SU-DHL-6 (cell line): ENCODE data around the gene RPS26.

Source experiments
- H2AFZ ChIP-seq: fragments of 200-600 bp; sonication (generic); 2 replicates; pipeline ENCODE4 v1.6.1; 2014; ENCODE audit warnings: low read depth, mild to moderate bottlenecking, moderate library complexity, mixed read lengths, antibody characterized with exemption, low read length; ENCODE audit not compliant: severe bottlenecking
- H3F3A ChIP-seq: fragments of 200-600 bp; shearing (Covaris generic); 2 replicates; pipeline ENCODE4 v1.6.0; 2016; ENCODE audit warnings: antibody characterized with exemption, mild to moderate bottlenecking; ENCODE audit not compliant: insufficient read depth
- H3K27ac ChIP-seq: fragments of 200-600 bp; sonication (generic); 2 replicates; pipeline ENCODE4 v1.5.1; 2016; ENCODE audit warnings: low read depth, mild to moderate bottlenecking, low read length, moderate library complexity, mixed read lengths
- H3K27me3 ChIP-seq: fragments of 200-600 bp; sonication (generic), shearing (Covaris generic); 2 replicates; pipeline ENCODE4 v1.6.0; 2014; ENCODE audit warnings: mild to moderate bottlenecking, low read length
- H3K36me3 ChIP-seq: fragments of 200-600 bp; sonication (generic); 2 replicates; pipeline ENCODE4 v1.6.1; 2014; ENCODE audit warnings: mild to moderate bottlenecking, low read length, mixed read lengths
- H3K4me2 ChIP-seq: fragments of 300-600, 200-600 bp; shearing (Covaris generic), sonication (generic); 2 replicates; pipeline ENCODE4 v1.6.0; 2014; ENCODE audit warnings: low read length, low read depth, mild to moderate bottlenecking; ENCODE audit not compliant: poor library complexity, severe bottlenecking
- H3K4me3 ChIP-seq: fragments of 200-600 bp; sonication (generic); 2 replicates; pipeline ENCODE4 v1.5.1; 2014; ENCODE audit warnings: antibody characterized with exemption, low read length, mild to moderate bottlenecking, mixed read lengths; ENCODE audit not compliant: insufficient read depth, poor library complexity, severe bottlenecking
- H3K79me2 ChIP-seq: fragments of 200-600 bp; sonication (generic); 2 replicates; pipeline ENCODE4 v1.6.1; 2014; ENCODE audit warnings: mild to moderate bottlenecking, low read length, moderate library complexity; ENCODE audit not compliant: insufficient read depth
- H3K9ac ChIP-seq: fragments of 200-600 bp; sonication (generic); 2 replicates; pipeline ENCODE4 v1.7.0; 2014; ENCODE audit warnings: mild to moderate bottlenecking, low read length
- H3K9me2 ChIP-seq: fragments of 200-600 bp; sonication (generic); replicated peaks from 2 replicates; pipeline ENCODE4 v1.6.1; 2014; ENCODE audit warnings: low read length; ENCODE audit not compliant: insufficient read depth
- H3K9me3 ChIP-seq: fragments of 200-600 bp; sonication (generic); 2 replicates; pipeline ENCODE4 v1.6.1; 2014; ENCODE audit warnings: low read length, mixed read lengths; ENCODE audit not compliant: insufficient read depth
- H4K20me1 ChIP-seq: fragments of 200-600 bp; sonication (generic); 2 replicates; pipeline ENCODE4 v1.6.1; 2014; ENCODE audit warnings: low read depth, mild to moderate bottlenecking, antibody characterized with exemption, low read length, moderate library complexity, mixed read lengths
- EZH2phosphoT487 ChIP-seq: fragments of 200-600 bp; sonication (generic), shearing (Covaris generic); conservative IDR thresholded peaks from 2 replicates; pipeline ENCODE4 v1.6.1; 2018; ENCODE audit warnings: mild to moderate bottlenecking, antibody characterized with exemption, low read length, moderate library complexity, mixed read lengths
- TF ChIP-seq, protein P1 (sequence below): fragments of 200-600 bp; sonication (generic); IDR thresholded peaks from one replicate; pipeline ENCODE4 v1.5.1; 2017; ENCODE audit warnings: antibody characterized with exemption, mild to moderate bottlenecking, low read length, moderate library complexity; ENCODE audit not compliant: insufficient read depth, poor library complexity, severe bottlenecking

Gene RPS26

DNA sequence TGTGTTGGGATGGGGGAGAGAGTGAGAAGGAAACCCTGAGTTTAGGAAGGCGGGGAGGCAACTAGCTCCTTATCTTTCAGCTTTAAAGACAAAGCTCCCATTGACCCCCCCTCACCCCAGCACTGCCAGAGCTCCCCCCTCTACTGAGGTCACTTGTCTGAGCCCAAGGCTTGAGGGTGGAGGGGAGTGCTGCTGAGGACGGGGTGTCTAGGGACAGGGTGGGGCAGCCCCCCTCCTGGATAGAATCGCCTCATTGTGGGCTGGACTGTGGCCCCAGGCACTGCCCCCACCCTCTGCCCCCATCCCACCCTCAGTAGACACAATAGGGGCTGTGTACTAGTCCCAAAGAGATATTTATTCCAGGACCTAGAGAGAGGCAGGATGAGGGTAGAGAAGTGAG is 41.2 kb downstream of the RPS26 start:
- Histone ChIP-seq H3K9me2 (no peaks in the 10 kb centered on the region), H3F3A (no peaks in the 10 kb centered on the region), H3K27ac (no peak overlapping the region), H3K4me2 (no peak overlapping the region), H3K9ac (no peak overlapping the region), H3K9me3 (no peaks in the 10 kb centered on the region), H3K36me3 (no peaks in the 10 kb centered on the region), H3K4me3 (no peak overlapping the region), H2AFZ (no peak overlapping the region), H3K79me2 (no peaks in the 10 kb centered on the region), H4K20me1 (no peaks in the 10 kb centered on the region), H3K27me3 (no peaks in the 10 kb centered on the region)
- no peak for TF ChIP-seq EZH2phosphoT487

DNA sequence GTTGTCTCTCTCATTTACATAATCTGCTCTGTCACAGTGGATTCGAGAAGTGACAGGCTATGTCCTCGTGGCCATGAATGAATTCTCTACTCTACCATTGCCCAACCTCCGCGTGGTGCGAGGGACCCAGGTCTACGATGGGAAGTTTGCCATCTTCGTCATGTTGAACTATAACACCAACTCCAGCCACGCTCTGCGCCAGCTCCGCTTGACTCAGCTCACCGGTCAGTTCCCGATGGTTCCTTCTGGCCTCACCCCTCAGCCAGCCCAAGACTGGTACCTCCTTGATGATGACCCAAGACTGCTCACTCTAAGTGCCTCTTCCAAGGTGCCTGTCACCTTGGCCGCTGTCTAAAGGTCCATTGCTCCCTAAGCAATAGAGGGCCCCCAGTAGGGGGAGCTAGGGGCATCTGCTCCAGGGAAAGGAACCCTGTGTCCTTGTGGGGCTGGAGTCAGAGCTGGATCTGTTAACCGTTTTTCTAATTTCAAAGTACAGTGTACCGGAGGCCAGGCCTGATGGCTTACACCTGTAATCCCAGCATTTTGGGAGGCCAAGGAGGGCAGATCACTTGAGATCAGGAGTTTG is 43.3 kb downstream of the RPS26 start:
- H3K4me2 ChIP-seq: no peak overlapping the region
- H3K9me2 ChIP-seq: no peaks in the 10 kb centered on the region

DNA sequence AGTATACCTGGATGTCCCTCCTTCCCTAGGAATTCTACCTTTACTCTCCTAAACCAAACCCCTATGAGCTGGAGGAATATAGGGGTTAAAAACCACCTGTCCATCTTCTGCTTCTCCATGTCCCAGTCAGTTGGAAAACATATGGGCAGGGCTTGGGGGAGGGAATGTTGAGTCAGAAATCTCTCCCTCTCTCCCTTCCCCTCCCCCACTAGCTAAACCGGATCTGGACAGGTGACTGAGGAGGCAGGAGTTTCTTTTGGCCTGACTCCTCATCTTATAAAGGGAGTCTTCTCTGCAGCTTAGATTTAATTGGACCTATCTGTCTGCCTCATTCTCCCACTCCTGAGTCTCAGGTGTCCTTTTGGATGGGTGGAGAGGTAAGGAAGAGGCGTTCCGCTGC is 44.4 kb downstream of the RPS26 start:
- Histone ChIP-seq H3K27ac (no peak overlapping the region), H3K27me3 (no peaks in the 10 kb centered on the region), H3K9ac (no peak overlapping the region), H3K79me2 (no peaks in the 10 kb centered on the region), H3K4me3 (no peak overlapping the region), H3K4me2 (no peak overlapping the region), H3F3A (0 out of 2 replicates have a peak, but pooled peaks cover 2% of the 10 kb centered on the region), H3K9me2 (no peaks in the 10 kb centered on the region), H3K9me3 (no peaks in the 10 kb centered on the region), H3K36me3 (no peaks in the 10 kb centered on the region), H2AFZ (no peak overlapping the region), H4K20me1 (no peaks in the 10 kb centered on the region)
- TF ChIP-seq EZH2phosphoT487: no peak
- TF ChIP-seq, protein P1, sequence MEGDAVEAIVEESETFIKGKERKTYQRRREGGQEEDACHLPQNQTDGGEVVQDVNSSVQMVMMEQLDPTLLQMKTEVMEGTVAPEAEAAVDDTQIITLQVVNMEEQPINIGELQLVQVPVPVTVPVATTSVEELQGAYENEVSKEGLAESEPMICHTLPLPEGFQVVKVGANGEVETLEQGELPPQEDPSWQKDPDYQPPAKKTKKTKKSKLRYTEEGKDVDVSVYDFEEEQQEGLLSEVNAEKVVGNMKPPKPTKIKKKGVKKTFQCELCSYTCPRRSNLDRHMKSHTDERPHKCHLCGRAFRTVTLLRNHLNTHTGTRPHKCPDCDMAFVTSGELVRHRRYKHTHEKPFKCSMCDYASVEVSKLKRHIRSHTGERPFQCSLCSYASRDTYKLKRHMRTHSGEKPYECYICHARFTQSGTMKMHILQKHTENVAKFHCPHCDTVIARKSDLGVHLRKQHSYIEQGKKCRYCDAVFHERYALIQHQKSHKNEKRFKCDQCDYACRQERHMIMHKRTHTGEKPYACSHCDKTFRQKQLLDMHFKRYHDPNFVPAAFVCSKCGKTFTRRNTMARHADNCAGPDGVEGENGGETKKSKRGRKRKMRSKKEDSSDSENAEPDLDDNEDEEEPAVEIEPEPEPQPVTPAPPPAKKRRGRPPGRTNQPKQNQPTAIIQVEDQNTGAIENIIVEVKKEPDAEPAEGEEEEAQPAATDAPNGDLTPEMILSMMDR: no peak

More for the DNA sequence above, 43.3 kb downstream of the RPS26 start:
- Histone ChIP-seq H2AFZ (no peak overlapping the region), H3K4me3 (no peak overlapping the region), H4K20me1 (no peaks in the 10 kb centered on the region), H3F3A (no peaks in the 10 kb centered on the region), H3K79me2 (no peaks in the 10 kb centered on the region), H3K36me3 (no peaks in the 10 kb centered on the region), H3K27ac (no peak overlapping the region), H3K9me3 (no peaks in the 10 kb centered on the region), H3K27me3 (no peaks in the 10 kb centered on the region), H3K9ac (no peak overlapping the region)
- TF ChIP-seq EZH2phosphoT487: no peak
- TF ChIP-seq, protein P1: peak; percentile 47

DNA sequence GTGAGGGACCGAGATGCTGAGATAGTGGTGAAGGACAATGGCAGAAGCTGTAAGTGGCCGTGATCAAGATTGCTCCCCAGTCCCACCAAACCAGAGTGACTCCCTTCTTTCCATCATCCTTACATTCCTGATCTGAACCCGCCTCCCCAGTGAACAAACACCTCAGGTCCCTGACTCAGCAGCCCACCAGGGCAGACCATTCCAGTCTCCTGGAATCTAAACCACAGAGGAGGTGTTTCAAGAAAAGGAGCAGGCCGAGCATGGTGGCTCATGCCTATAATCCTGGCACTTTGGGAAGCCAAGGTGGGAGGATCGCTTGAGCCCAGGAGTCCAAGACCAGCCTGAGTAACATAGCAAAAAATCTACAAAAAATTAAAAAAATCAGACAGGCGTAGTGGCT is 44.9 kb downstream of the RPS26 start:
- H3K9ac ChIP-seq: no peak overlapping the region
- no peaks in the 10 kb centered on the region for H3K36me3 ChIP-seq
- H2AFZ ChIP-seq: no peak overlapping the region
- H3K9me3 ChIP-seq: no peaks in the 10 kb centered on the region
- H3K9me2 ChIP-seq: no peaks in the 10 kb centered on the region
- H3K4me3 ChIP-seq: no peak overlapping the region
- H3K79me2 ChIP-seq: no peaks in the 10 kb centered on the region
- no peak overlapping the region for H3K4me2 ChIP-seq
- TF ChIP-seq, protein P1: no peak
- no peak for TF ChIP-seq EZH2phosphoT487
- H3K27me3 ChIP-seq: no peaks in the 10 kb centered on the region
- 0 out of 2 replicates have a peak, but pooled peaks cover 2% of the 10 kb centered on the region for H3F3A ChIP-seq
- H3K27ac ChIP-seq: no peak overlapping the region
- no peaks in the 10 kb centered on the region for H4K20me1 ChIP-seq
